HG03159 (cell line): ENCODE measurements around the gene BRF1.
"Not testable (repeated sequence)": the region's sequence is repeated elsewhere in the genome, so short reads cannot be mapped to it uniquely, and the experiment has no call there.

Source experiments
- ATAC-seq: cut with Tn5 transposase; IDR thresholded peaks from one replicate; pipeline ENCODE4 v1.9.1; 2021; ENCODE audit warnings: mild to moderate bottlenecking, moderate library complexity; ENCODE audit not compliant: unreplicated experiment

BRF1 gene

GRCh38 chr14:105300542-105301102 lies at the start of gene BRF1:
TSS of gene BRF1 (minus strand) at chr14:105301001. CDS start at chr14:105300629, 372 bp downstream.
- peak; percentile 85 for ATAC-seq

GRCh38 chr14:105349992-105350391 lies 49.2 kb upstream of the BRF1 start:
- ATAC-seq = no peak

- no peak for ATAC-seq
Measured at GRCh38 chr14:105348945-105349699, 48.3 kb upstream of the BRF1 start.

GRCh38 chr14:105348169-105348944 lies 47.6 kb upstream of the BRF1 start:
- ATAC-seq = no peak

- no peak for ATAC-seq
Measured at GRCh38 chr14:105347587-105347968, 46.8 kb upstream of the BRF1 start.

- ATAC-seq = no peak
Measured at GRCh38 chr14:105346876-105347586, 46.2 kb upstream of the BRF1 start.

- ATAC-seq = no peak
Measured at GRCh38 chr14:105346200-105346533, 45.4 kb upstream of the BRF1 start.

- ATAC-seq = no peak
Measured at GRCh38 chr14:105343194-105343593, 42.4 kb upstream of the BRF1 start.

- no peak for ATAC-seq
Measured at GRCh38 chr14:105340821-105341733, 40.3 kb upstream of the BRF1 start.

- no peak for ATAC-seq
Measured at GRCh38 chr14:105337966-105338741, 37.4 kb upstream of the BRF1 start.

- ATAC-seq = no peak
Measured at GRCh38 chr14:105337433-105337832, 36.6 kb upstream of the BRF1 start.

- ATAC-seq = no peak
Measured at GRCh38 chr14:105336477-105337287, 35.9 kb upstream of the BRF1 start.

- ATAC-seq = no peak
Measured at GRCh38 chr14:105335735-105336476, 35.1 kb upstream of the BRF1 start.

GRCh38 chr14:105335231-105335542 lies 34.4 kb upstream of the BRF1 start:
- ATAC-seq = not testable (repeated sequence)

GRCh38 chr14:105334383-105335230 lies 33.8 kb upstream of the BRF1 start:
- no peak for ATAC-seq

- ATAC-seq = no peak
Measured at GRCh38 chr14:105333613-105334364, 33.0 kb upstream of the BRF1 start.
